ENCODE measurements around the gene DMAC2.
"Not testable (repeated sequence)": the region's sequence is repeated elsewhere in the genome, so short reads cannot be mapped to it uniquely, and the experiment has no call there.

DMAC2 gene

DNA sequence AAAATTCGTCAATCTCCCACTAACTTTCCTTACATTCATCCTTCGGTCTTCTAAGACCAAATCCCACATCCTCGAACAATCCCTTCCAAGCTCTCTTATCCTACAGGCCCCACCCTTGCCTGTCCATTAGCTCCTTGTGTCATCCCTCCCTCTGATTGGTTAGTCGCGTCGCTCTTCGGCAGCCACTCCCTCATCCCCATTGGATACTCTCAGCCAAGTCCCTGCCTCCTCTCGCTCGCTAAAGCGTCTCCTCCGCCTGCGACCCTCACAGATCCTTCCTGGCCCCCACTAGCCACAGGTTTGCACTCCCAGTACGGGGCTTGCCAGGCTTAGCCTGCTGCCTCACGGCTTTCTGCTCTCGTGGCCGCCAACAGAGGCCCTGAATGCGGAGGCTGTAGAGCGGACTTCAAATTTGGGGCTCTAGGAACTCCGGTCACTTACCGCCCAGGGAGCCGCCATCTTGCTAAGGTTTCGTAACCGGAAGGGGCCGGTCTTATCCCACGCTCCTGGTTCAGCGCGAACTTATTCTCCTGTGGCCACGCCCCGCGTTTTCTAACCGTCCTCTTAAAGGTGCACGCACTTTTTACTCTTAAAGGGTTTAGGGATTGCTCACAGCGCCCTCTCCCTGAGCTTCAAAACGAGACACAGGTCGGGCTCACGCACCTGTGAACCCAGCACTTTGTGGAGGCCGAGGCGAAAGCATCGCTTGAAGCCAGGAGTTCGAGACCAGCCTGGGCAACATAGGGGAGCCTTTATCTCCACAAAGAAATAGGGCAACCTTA, at the start of gene DMAC2:
Gene DMAC2, minus strand, starts transcription at position 472 of the 782 bp plus-strand sequence. Its CDS starts 13 bp downstream, at position 459.
- peak; percentile 96 for DNase-seq

DNA sequence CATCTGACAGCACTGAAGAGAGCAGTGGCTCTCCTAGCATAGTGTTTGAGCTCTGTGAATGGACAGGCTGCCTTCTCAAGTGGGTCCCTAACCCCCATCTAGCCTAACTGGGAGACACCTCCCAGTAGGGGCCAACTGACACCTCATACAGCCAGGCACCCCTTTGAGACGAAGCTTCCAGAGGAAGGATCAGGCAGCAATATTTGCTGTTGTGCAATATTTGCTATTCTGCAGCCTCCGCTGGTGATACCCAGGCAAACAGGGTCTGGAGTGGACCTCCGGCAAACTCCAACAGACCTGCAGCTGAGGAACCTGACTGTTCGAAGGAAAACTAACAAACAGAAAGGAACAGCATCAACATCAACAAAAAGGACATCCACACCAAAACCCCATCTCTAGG, 47.2 kb upstream of the DMAC2 start:
- DNase-seq, result not testable (repeated sequence)

GRCh38 chr19:41484822-41485221, 45.1 kb upstream of the DMAC2 start:
- DNase-seq, result no peak

- DNase-seq, result no peak
Measured at GRCh38 chr19:41480336-41480735, 40.6 kb upstream of the DMAC2 start.

- DNase-seq, result no peak
Measured at GRCh38 chr19:41479757-41480191, 40.1 kb upstream of the DMAC2 start.

GRCh38 chr19:41478875-41479756, 39.4 kb upstream of the DMAC2 start:
- DNase-seq, result no peak

GRCh38 chr19:41478171-41478570, 38.5 kb upstream of the DMAC2 start:
- DNase-seq, result no peak

DNA sequence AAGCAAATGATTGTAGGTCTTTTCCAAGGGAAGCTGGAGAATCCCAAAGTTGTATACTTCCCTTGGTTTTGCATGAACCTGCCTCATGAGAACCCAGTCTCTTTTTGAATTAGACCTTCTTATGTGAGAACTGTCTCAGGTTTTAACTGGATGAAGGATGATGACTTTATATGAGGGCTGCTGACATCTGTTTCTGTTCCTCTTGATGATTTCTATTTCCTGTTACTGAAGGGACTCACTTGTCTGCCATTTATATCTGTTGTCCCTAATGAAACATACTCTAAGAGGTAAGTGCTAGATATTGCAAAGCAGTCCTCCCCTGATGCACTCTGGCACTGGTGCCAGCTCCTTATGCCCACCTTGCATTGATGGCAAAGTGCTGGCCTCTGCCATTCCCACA, 36.9 kb upstream of the DMAC2 start:
- DNase-seq, result no peak

GRCh38 chr19:41463257-41464256, 23.8 kb upstream of the DMAC2 start:
- DNase-seq, result not testable (repeated sequence)

- DNase-seq, result no peak
Measured at GRCh38 chr19:41462497-41462896, 22.8 kb upstream of the DMAC2 start.

DNA sequence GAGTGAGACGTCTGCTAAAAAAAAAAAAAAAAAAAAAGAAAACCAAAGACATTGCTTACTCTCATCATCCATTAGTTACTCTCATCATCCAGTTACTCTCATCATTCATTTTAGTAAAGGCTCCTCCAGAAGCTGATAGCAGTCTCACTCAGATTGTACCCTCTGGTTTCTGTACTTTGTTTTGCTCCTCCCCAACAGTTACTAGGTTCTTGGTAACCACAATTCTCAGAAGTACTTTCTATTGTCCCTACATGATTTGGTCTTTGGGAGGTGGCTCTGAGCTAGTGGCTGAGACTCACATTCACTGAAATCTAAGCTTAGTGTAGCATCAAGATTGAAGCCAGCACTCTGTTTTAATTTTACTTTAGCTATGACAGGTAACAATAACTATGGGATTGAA, 17.5 kb upstream of the DMAC2 start:
- DNase-seq, result no peak

GRCh38 chr19:41456342-41456918, 16.7 kb upstream of the DMAC2 start:
- peak; percentile 32 for DNase-seq

DNA sequence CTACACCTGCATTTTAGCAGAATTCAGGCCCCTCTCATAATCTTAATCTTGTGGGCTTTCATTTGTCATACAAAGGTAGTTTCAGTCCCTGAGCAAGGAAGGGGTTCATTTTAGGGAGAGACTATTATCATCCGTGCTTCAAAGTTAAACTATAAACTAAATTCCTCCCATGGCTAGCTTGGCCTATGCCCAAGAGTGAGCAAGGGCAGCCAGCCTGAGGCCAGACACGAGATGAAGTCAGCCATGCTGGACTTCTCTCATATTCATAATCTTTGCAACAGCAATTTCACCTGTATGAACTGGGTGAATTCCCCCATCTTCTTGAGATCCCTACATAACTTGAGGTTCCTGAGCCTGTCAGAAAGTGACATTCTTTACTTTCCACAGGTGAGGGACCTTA, 16.2 kb upstream of the DMAC2 start:
- peak; percentile 17 for DNase-seq

GRCh38 chr19:41452584-41453275, 13.0 kb upstream of the DMAC2 start:
- no peak for DNase-seq

- DNase-seq, result no peak
Measured at GRCh38 chr19:41449865-41450178, 10.1 kb upstream of the DMAC2 start.

DNA sequence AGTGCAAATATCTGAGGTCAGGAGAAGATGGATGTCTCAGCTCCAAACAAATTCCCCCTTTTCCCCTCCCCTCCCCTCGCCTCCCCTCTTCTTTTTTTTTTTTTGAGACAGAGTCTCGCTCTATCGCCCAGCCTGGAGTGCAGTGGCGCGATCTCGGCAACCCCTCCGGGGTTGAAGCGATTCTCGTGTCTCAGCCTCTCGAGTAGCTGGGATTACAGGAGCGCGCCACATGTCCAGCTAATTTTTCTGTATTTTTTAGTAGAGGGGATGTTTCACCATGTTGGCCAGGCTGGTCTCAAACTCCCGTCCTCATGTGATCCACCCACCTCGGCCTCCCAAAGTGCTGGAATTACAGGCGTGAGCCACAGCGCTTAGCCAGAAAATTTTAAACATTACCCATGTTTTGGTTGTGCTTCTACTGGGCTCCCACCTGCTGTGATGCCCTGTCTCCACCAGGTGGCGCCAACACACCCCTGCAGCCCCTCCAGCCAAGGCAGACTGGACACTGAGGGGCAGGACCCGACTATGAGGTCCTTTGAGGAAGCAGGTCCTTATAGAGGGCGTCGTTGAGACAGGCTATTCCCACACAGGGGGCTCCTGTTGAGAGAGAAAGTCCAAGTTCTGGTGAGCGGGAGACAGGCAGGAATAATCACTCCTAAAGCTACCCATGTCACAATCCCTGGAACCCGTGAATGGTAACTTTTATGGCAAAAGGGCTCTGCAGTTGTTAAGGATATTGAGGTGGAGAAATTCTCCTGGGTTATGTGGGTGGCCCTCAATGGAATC, 9.6 kb upstream of the DMAC2 start:
- peak; percentile 33 for DNase-seq

DNA sequence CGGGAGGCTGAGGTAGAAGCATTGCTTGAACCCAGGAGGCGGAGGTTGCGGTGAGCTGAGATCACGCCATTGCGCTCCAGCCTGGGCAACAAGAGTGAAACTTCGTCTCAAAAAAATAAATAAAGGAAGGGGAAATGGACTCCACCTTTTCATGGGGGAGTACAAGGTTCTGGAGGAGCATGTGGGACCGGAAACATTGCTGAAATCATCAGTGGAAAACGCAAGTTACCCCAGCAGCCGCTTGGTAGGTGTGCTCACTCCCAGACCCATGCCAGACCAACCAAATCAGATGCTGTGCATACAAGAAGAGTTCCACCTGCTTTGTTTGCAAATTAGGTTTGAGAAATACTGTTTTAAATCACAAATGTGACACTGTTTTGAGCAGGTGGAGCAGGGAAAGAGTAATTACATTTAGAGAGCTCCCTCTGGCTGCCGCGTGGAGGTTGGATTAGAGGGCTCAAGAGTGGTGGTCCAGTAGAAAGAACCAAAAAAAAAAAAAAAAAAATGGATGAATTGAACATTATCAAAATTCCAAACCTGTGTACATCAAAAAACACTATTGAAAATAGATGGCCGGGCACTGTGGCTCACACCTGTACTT, 8.1 kb upstream of the DMAC2 start:
- DNase-seq, result no peak

DNA sequence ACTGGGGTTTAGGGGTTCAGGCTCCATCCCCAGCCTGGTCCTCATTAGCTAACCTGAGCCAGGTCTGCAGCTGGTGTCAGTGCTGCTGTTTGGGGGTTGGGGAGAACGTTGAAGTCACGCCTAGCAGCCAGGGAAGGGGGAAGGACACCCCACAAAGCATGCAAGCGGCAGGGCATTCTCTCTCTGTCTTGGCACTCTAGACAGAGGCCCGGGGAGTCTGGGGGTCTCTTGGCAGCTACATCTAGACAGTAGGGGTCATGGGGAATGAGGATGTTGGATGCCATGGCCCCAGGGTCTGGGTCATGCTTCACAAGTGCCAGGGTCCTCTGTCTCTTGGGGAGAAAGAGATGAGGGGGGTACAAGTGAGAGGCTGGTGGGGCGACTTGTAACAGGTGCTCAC, 5.9 kb upstream of the DMAC2 start:
- no peak for DNase-seq

GRCh38 chr19:41443813-41444455, 4.2 kb upstream of the DMAC2 start:
- no peak for DNase-seq
